GM23248 (cell line): ENCODE results near the gene ZNF710. TPM values are rescaled to one million over a fixed set of nuclear protein-coding genes. Genes with fewer than 3 reads are reported as not detected.

Experiments used
- DNase-seq: peaks from one replicate; pipeline ENCODE4 v3.0.0-alpha.2; 2015
- H2AFZ ChIP-seq: fragments of 200-600 bp; sonication (generic); 2 replicates; pipeline ENCODE4 v1.6.1; 2016; ENCODE audit warnings: antibody characterized with exemption
- H3F3A ChIP-seq: fragments of 200-600 bp; sonication (generic); 2 replicates; pipeline ENCODE4 v1.6.1; 2016; ENCODE audit warnings: mild to moderate bottlenecking, antibody characterized with exemption, mixed run types; ENCODE audit not compliant: insufficient read depth
- H3K27ac ChIP-seq: fragments of 200-600 bp; sonication (generic); 2 replicates; pipeline ENCODE4 v1.5.1; 2016; ENCODE audit warnings: mild to moderate bottlenecking
- H3K27me3 ChIP-seq: fragments of 200-600 bp; sonication (generic); replicated peaks from 2 replicates; pipeline ENCODE4 v1.6.1; 2016; ENCODE audit warnings: mild to moderate bottlenecking; ENCODE audit not compliant: insufficient read depth
- H3K36me3 ChIP-seq: fragments of 200-600 bp; sonication (generic); 2 replicates; pipeline ENCODE4 v1.6.1; 2016; ENCODE audit warnings: low read depth, mild to moderate bottlenecking
- H3K4me1 ChIP-seq: fragments of 200-600 bp; sonication (generic); 2 replicates; pipeline ENCODE4 v1.6.1; 2016; ENCODE audit warnings: mild to moderate bottlenecking; ENCODE audit not compliant: insufficient read depth
- H3K4me2 ChIP-seq: fragments of 200-600 bp; sonication (generic); one replicate; pipeline ENCODE4 v1.6.1; 2016; ENCODE audit warnings: mild to moderate bottlenecking; ENCODE audit not compliant: unreplicated experiment
- H3K4me3 ChIP-seq: fragments of 200-600 bp; sonication (generic); 2 replicates; pipeline ENCODE4 v1.5.1; 2016; ENCODE audit warnings: mild to moderate bottlenecking
- H3K79me2 ChIP-seq: fragments of 200-600 bp; sonication (generic); 2 replicates; pipeline ENCODE4 v1.6.1; 2016; ENCODE audit warnings: mild to moderate bottlenecking; ENCODE audit not compliant: insufficient read depth
- H3K9ac ChIP-seq: fragments of 200-600 bp; sonication (generic); 2 replicates; pipeline ENCODE4 v1.6.1; 2016; ENCODE audit warnings: mild to moderate bottlenecking
- H3K9me2 ChIP-seq: fragments of 200-600 bp; sonication (generic); 2 replicates; pipeline ENCODE4 v1.6.1; 2016; ENCODE audit warnings: mixed run types, mild to moderate bottlenecking, moderate library complexity; ENCODE audit not compliant: insufficient read depth
- H3K9me3 ChIP-seq: fragments of 200-600 bp; sonication (generic); one replicate; pipeline ENCODE4 v1.6.1; 2017; ENCODE audit warnings: low read depth
- H4K20me1 ChIP-seq: fragments of 200-600 bp; sonication (generic); 2 replicates; pipeline ENCODE4 v1.6.0; 2016; ENCODE audit not compliant: insufficient read depth
- EZH2 ChIP-seq: fragments of 200-600 bp; sonication (generic); IDR thresholded peaks from 2 replicates; pipeline ENCODE4 v1.6.1; 2018; ENCODE audit warnings: antibody characterized with exemption, mild to moderate bottlenecking; ENCODE audit not compliant: insufficient read depth, poor library complexity, severe bottlenecking
- EZH2phosphoT487 ChIP-seq: fragments of 200-600 bp; sonication (generic); IDR thresholded peaks from 2 replicates; pipeline ENCODE4 v1.6.1; 2018; ENCODE audit warnings: antibody characterized with exemption, moderate library complexity, mild to moderate bottlenecking, low read depth; ENCODE audit not compliant: insufficient read depth
- WGBS, 2 experiments: methylation state at CpG; one replicate each; pipeline ENCODE4 v1.1.6; 2015 to 2017; ENCODE audit warnings: low lambda C conversion rate in 2 of 2, low coverage in 1 of 2; ENCODE audit errors: missing lambda C conversion rate in 2 of 2; 5-methylcytosine and 5-hydroxymethylcytosine counted together
- in situ Hi-C: fragments of 300-500 bp; cut with MboI; formaldehyde crosslinking; loops from 2 replicates; pipeline ENCODE4 v1.15.0; 2020
- polyA plus RNA-seq: library from polyadenylated mRNA; unstranded; fragments of >200 nt; fragmentation: Nextera tagmentation; extraction: Ambion mirVana; gene quantifications from 2 replicates; pipeline ENCODE4 v1.2.1, GENCODE V29; 2016
- total RNA-seq: library from RNA; depleted of rRNA; stranded (reverse); fragments of >200 nt; shearing (Covaris generic); gene quantifications from 2 replicates; pipeline ENCODE4 v1.2.3, GENCODE V29; 2014

The ZNF710 gene
- total and polyA plus RNA-seq, 2 experiments from 2014 or later = 2.9 to 12.0 TPM

- Histone ChIP-seq H3F3A (peaks cover 38% of the 10 kb centered on the region), H3K4me2 (no peak overlapping the region), H3K9ac (no peak overlapping the region), H3K9me3 (no peaks in the 10 kb centered on the region), H3K4me3 (no peak overlapping the region; the same call in 1 of the 2 replicates), H3K79me2 (peaks cover 18% of the 10 kb centered on the region), H3K4me1 (peaks cover 33% of the 10 kb centered on the region), H3K9me2 (no peaks in the 10 kb centered on the region), H2AFZ (peak overlapping the region; percentile 95; the same call in 1 of the 2 replicates), H3K36me3 (no peaks in the 10 kb centered on the region), H3K27ac (no peak overlapping the region), H3K27me3 (no peaks in the 10 kb centered on the region), H4K20me1 (no peaks in the 10 kb centered on the region)
- TF ChIP-seq EZH2phosphoT487 = no peak
- TF ChIP-seq EZH2 = no peak
- in situ Hi-C loops = no loop called here
- WGBS, 2 experiments = 68 to 69% methylated on average over 12 of the region's 12 CpGs
- no peak for DNase-seq
Observed at GRCh38 chr15:89998923-89999675, 2.0 kb upstream of the ZNF710 start.

DNA sequence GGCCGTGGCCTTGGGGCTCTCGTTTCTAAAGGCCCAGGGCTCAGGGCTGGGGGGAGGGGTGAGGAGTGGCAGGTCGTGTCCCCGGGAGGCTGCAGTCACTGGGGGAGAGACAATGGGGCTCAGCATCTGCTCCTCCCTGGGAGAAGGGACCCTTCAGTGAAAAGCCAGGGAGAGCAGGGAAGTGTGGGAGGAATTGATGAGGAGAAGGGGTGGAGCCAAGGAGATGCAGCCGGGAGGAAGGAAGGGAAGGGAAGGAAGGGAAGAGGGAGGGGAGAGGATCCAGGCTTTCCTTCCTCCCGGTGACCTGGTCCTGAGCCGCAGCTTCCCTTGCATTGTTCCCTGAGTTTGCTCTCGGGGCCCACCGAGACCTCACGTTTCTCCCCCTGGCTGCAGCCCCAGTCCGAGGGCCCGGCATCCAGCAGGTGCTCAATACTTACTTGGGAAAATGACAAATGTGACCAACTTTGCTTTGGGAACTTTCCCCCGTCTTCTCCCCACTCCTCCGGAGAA lies 1.4 kb upstream of the ZNF710 start:
- peaks cover 38% of the 10 kb centered on the region for H3K4me1 ChIP-seq
- TF ChIP-seq EZH2 = no peak
- TF ChIP-seq EZH2phosphoT487 = no peak
- no peaks in the 10 kb centered on the region for H4K20me1 ChIP-seq
- peak overlapping the region; percentile 93 for H3K4me3 ChIP-seq
- WGBS, 2 experiments = 7 to 8% methylated on average over 13 to 14 of the region's 14 CpGs
- in situ Hi-C loops = no loop called here
- H2AFZ ChIP-seq = peak overlapping the region; percentile 95
- DNase-seq = peak; percentile 53
- no peaks in the 10 kb centered on the region for H3K9me3 ChIP-seq
- peaks cover 43% of the 10 kb centered on the region for H3F3A ChIP-seq
- H3K36me3 ChIP-seq = no peaks in the 10 kb centered on the region
- peak overlapping the region; percentile 78; the same call in 1 of the 2 replicates for H3K27ac ChIP-seq
- peaks cover 18% of the 10 kb centered on the region for H3K79me2 ChIP-seq
- peak overlapping the region; percentile 100 for H3K4me2 ChIP-seq
- peak overlapping the region; percentile 94 for H3K9ac ChIP-seq
- no peaks in the 10 kb centered on the region for H3K9me2 ChIP-seq
- H3K27me3 ChIP-seq = no peaks in the 10 kb centered on the region

DNA sequence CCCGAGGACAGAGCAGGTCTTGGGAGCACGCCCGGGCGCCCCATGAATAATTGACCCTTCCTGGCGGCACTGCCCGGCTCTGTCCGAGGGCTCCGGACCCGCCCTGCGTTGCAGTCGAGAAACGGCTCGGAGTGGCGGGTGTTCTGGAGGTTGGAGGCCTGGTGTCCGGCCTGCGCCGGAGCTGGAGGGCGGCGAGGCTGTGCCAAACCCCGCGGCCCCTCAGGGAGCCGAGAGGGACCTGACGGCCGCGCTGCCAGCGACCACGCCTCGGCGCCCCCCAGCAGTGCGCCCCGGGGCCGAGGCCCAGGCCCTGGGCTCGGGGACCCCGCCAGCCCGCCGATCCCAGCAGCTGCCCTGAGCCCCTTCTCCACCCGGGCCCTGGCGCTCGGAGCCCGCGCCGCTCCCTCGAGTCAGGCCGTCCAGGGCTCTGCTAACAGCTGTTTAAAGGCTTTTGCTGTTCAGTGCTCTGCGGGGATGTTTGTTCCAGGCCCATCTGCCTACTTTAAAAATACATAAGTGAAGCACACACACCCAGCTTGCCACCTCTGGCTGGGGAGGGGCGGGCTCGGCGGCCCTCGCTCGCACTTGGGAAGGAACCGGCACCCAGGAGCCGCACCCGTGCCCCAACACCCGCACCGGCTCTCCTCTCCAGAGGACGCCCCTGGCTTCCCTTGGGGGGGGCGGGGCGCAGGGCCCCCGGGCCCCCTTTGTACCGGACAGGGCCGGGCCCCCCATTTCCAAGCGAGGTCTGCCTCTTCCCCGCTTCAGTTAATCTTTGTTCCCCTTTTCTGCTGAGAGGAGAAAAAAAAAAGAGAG lies 730 bp upstream of the ZNF710 start:
- H3K4me3 ChIP-seq = peak overlapping the region; percentile 93
- no peaks in the 10 kb centered on the region for H3K9me3 ChIP-seq
- peak; percentile 66 for DNase-seq
- H3K4me2 ChIP-seq = peak overlapping the region; percentile 100
- H3K9me2 ChIP-seq = no peaks in the 10 kb centered on the region
- peak overlapping the region; percentile 78 for H3K27ac ChIP-seq
- H3K27me3 ChIP-seq = no peaks in the 10 kb centered on the region
- peaks cover 19% of the 10 kb centered on the region for H3K79me2 ChIP-seq
- no peaks in the 10 kb centered on the region for H3K36me3 ChIP-seq
- peak overlapping the region; percentile 94 for H3K9ac ChIP-seq
- no peaks in the 10 kb centered on the region for H4K20me1 ChIP-seq
- in situ Hi-C loops = no loop called here
- TF ChIP-seq EZH2phosphoT487 (no peak), EZH2 (no peak)
- H2AFZ ChIP-seq = peak overlapping the region; percentile 95
- peaks cover 43% of the 10 kb centered on the region for H3K4me1 ChIP-seq
- 1 to 3% methylated on average over 50 to 63 of the region's 63 CpGs for WGBS, 2 experiments
- peaks cover 49% of the 10 kb centered on the region for H3F3A ChIP-seq

- no peaks in the 10 kb centered on the region for H3K9me2 ChIP-seq
- TF ChIP-seq EZH2 = no peak
- no peaks in the 10 kb centered on the region for H3K36me3 ChIP-seq
- peak overlapping the region; percentile 58 for H3K27ac ChIP-seq
- peaks cover 50% of the 10 kb centered on the region for H3K4me1 ChIP-seq
- H3K9me3 ChIP-seq = no peaks in the 10 kb centered on the region
- peak overlapping the region; percentile 49 for H3K4me2 ChIP-seq
- no peaks in the 10 kb centered on the region for H4K20me1 ChIP-seq
- peak overlapping the region; percentile 84 for H3K4me3 ChIP-seq
- DNase-seq = peak; percentile 74
- H2AFZ ChIP-seq = peak overlapping the region; percentile 64
- H3K9ac ChIP-seq = peak overlapping the region; percentile 87
- H3K27me3 ChIP-seq = no peaks in the 10 kb centered on the region
- H3K79me2 ChIP-seq = peaks cover 33% of the 10 kb centered on the region
- in situ Hi-C loops = no loop called here
- 0 to 1% methylated on average over 9 to 67 of the region's 89 CpGs for WGBS, 2 experiments
- peaks cover 57% of the 10 kb centered on the region for H3F3A ChIP-seq
Observed at GRCh38 chr15:90001683-90002427, 731 bp downstream of the ZNF710 start.
